Medulla oblongata (tissue), 1 donor: ENCODE results near the gene CYP3A7.
A peak's percentile ranks its signal among the peaks of the same experiment; 100 is the strongest.
"Not testable (repeated sequence)": the region's sequence is repeated elsewhere in the genome, so short reads cannot be mapped to it uniquely, and the experiment has no call there.

Experiments used
- DNase-seq: peaks from one replicate; pipeline ENCODE4 v3.0.0-alpha.2; 2015; ENCODE audit errors: extremely low spot score

CYP3A7 gene

DNA sequence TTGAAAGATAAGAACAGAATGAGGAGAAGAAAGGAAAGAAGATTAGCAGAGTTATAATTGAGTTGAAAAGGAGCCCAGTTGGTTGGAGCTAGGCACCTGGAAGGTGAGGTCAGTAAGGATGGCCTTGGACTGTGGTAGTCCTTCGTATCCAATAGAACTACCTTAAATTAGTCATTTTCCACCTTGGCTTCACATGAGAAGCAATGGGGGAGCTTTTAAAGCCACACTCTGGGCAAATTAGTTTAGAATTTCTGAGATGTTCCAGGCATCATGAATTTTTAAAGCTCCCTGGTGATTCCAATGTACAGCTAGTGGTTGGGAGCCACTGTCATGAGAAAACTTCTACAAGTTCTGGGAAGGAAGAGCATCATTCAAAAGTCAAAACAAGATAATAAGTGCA lies 27.9 kb downstream of the CYP3A7 start:
- no peak for DNase-seq

DNA sequence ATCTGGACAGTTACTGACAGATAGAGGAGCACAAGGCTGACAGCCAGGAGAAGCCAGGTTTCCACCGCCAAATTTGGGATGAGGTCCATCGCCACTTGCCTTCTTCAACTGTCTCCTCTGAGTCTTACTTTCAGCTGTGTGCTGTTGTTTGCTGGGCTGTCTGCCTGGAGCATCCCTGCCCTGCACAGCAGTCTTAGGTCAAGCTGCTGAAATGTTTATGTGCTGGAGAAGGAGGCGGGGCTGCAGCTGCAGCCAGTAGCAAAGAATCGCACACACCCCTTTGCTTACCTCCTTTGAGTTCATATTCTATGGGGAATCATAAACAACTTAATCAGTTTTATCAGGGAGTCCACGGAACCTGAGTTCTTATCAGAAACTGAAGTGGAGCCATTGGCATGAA lies 35.0 kb downstream of the CYP3A7 start:
- no peak for DNase-seq

DNA sequence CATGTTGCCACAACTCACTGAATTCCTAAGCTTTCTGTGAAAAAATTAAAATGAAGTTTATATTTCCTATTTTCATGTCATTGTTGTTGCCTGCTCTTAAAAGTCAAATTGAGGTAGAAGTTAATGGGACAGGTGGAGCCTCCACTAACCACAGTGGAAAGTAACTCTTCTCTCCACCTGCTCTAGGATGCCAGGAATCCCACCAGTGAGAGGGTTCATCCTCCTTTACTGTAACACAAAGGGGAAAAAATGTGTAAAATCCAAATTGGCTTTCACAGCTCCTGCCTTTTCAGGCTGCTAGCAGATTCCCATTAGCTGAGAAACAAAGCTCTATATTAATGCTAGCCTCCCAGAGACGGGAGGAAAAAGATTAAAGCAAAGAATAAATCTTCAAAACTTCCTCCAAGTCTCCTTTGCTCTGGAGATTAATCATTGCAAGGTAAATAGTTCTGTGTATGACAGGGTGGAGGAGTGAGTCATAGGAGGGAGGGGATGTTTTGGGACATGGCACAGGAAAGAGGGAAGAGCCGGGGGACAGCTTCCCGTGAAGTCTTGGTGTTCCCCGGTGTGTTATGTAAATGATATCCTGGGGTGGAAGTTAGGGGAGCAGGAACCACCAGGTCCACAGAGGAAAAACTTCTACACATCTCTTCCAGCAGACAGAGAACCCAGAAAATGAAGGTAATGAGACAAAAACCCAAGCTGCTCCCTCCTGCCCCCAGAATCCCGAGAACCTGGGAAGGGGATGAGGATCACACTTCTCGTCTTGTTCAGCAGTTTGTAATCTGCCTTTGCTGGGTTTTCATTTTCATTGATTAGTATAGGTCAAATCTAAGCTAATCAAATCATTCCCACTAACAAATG lies 35.9 kb downstream of the CYP3A7 start:
- not testable (repeated sequence) for DNase-seq

DNA sequence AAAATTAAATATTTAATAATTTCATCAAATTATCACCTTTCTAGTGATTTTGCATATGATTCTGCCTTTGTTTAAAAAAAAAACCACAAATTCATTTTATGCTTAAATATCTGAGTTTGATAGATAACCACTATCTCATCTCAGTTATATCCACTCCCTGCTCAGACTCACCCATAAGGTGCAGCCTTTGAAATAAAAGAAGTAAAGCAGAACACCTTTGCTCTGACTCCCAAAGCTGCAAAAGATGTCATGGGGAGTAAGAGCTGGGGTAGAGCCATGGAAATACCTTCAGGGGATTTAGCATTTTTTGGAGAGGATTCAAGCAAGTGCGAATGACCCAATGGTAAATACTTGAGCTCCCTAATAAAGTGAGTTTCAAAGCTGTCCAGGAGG lies 40.1 kb downstream of the CYP3A7 start:
- DNase-seq, result no peak

DNA sequence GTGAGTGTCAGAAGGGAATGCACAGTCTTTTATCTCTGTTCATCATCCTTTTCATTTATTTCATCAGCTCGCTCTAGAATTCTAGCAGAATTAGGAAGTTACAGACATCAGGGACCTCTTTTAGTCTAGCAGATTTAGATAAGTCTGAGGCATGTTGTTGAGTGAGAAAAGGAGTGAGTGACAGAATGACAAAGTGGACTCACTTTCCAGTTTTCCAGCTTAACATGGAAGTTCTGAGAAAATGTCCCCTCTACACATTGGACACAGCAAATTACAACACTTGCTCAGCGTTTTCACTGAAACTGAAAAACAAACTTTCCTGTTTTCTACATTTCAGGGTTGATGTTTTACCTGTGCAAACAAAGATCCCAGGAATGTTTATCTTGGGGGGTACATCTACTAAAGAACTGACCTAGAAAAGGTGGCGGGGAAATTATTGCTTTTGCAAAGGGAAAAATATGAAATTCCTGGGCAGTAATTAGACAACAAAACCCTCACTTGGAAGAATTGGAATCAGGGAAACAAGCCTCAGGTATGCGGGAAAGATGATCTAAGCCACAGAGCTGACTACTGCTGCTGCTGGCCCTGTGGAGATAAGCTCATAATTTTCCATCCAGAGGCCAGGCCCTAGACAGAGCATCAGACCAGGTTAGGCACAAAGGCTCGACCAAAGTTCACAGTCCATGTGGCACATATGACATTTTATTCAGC lies 40.6 kb downstream of the CYP3A7 start:
- DNase-seq, result no peak

DNA sequence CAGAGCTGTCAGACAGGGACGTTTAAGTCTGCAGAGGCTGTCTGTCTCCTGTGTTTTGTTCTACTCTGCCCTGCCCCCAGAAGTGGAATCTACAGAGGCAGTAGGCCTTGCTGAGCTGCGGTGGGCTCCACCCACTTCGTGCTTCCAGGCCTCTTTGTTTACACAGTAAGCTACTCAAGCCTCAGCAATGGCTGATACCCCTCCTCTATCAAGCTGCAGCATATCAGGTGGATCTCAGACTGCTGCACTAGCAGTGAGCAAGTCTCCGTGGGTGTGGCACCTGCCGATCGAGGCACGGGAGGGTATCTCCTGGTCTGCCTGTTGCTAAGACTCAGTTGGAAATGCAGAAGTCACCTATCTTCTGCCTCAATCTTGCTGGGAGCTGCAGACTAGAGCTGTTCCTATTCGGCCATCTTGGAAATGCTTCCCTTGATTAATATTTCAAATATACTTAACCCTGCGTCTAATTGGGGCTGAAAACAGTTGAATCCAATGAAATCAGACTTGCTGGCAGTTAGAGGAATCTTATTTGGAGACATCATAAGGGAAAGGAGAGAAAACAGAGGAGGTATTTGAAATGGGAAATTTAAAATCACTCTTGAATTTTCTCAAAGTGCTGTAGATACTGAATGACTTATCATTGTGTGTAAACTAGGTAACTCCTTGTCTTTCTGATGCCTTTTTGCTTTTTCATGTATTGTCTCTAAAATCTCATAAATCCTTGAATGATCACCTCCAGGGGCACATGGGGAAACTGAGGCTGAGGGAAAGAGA lies 41.4 kb downstream of the CYP3A7 start:
- DNase-seq, result no peak

DNA sequence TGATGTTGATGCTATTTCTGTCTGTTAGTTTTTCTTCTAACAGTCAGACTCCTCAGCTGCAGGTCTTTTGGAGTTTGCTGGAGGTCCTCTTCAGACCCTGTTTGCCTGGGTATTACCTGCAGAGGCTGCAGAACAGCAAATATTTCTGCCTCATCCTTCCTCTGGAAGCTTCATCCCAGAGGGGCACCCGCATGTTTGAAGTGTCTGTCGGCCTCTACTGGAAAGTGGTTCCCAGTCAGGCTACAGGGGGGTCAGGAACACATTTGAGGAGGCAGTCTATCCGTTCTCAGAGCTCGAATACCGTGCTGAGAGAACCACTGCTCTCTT lies 41.9 kb downstream of the CYP3A7 start:
- no peak for DNase-seq

DNA sequence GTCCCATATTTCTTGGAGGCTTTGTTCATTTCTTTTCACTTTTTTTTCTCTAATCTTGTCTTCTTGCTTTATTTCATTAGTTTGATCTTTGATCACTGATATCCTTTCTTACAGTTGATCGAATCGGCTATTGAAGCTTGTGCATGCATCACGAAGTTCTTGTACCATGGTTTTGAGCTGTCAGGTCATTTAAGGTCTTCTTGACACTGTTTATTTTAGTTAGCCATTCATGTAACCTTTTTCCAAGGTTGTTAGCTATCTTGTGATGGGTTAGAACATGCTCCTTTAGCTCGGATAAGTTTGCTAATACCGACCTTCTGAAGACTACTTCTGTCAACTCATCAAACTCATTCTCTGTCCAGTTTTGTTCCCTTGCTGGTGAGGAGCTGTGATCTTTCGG lies 42.4 kb downstream of the CYP3A7 start:
- not testable (repeated sequence) for DNase-seq

DNA sequence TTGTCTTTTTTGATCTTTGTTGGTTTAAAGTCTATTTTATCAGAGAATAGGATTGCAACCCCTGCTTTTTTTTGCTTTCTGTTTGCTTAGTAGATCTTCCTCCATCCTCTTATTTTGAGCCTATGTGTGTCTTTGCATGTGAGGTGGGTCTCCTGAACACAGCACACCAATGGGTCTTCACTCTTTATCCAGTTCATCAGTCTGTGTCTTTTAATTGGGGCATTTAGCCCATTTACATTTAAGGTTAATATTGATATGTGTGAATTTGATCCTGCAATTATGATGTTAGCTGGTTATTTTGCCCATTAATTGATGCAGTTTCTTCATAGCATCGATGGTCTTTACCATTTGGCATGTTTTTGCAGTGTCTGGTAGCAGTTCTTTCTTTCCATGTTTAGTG lies 43.3 kb downstream of the CYP3A7 start:
- not testable (repeated sequence) for DNase-seq

DNA sequence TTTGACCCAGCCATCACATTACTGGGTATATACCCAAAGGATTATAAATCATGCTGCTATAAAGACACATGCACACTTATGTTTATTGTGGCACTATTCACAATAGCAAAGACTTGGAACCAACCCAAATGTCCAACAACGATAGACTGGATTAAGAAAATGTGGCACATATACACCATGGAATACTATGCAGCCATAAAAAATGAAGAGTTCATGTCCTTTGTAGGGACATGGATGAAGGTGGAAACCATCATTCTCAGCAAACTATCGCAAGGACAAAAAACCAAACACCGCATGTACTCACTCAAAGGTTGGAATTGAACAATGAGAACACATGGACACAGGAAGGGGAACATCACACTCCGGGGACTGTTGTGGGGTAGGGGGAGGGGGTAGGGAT lies 44.1 kb downstream of the CYP3A7 start:
- not testable (repeated sequence) for DNase-seq

DNA sequence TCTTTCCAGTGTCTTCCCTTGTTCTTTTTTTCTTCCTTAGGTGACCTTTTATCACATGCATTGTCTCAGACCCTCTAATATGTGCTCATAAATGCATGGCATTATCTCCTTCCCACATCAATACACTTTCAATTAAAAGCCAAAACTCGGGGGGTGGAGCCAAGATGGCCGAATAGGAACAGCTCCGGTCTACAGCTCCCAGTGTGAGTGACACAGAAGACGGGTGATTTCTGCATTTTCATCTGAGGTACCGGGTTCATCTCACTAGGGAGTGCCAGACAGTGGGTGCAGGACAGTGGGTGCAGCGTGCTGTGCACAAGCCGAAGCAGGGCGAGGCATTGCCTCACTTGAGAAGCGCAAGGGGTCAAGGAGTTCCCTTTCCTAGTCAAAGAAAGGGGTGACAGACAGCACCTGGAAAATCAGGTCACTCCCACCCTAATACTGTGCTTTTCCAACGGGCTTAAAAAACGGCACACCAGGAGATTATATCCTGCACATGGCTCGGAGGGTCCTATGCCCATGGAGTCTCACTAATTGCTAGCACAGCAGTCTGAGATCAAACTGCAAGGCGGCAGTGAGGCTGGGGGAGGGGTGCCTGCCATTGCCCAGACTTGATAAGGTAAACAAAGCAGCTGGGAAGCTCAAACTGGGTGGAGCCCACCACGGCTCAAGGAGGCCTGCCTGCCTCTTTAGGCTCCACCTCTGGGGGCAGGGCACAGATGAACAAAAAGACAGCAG lies 49.0 kb downstream of the CYP3A7 start:
- not testable (repeated sequence) for DNase-seq

DNA sequence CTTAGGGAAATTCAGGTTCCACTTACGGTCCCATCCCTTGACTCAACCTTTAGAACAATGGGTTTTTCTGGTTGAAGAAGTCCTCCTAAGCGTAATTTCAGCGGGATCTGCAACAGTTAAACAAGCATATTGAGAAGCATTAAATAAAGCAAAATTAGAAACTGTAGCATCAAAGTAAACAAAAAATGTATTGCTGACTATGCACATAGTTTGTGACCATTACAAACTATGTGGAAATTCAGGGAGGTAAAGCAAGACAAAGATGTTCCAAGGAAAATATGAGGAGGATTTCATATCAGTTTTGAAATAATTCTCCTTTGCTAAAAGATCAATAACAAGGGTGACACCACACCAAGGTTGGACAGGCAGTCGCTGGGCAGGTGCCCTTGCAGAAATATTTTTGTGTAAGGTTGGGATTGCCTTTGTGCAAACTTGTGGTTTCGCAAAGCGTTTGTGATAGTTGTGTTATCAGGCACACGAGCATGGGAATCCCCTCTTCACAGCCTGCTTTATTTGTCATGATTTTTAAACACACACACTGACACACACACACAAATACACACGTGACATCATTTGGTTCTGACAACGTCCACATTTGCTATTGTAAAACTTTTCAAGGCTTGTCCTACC lies 49.8 kb downstream of the CYP3A7 start:
- no peak for DNase-seq

DNA sequence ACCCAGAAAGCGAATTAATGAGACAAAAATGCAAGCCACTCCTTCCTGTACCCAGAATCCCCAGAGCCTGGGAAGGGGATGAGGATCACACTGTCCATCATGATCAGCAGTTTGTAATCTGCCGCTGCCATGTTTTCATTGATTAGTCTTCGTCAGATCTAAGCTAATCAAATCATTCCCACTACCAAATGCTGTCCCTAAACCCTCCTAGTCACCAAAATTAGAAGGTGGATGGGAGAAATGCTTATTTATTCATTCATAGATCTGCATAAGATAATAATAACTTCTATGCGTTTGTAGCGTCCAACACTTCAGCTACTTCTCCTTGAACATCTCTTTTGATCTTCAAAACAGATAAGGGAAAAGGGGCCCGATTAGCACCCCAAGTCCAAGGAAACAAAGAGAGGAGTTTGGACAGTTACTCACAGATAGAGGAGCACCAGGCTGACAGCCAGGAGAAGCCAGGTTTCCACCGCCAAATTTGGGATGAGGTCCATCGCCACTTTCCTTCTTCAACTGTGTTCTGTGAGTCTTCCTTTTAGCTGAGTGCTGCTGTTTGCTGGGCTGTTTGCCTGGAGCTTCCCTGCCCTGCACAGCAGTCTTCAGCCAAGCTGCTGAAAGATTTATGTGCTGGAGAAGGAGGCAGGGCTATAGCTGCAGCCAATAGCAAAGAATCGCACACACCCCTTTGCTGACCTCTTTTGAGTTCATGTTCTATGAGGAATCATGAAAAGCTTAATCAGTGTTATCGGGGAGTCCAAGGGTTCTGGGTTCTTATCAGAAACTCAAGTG lies 55.4 kb downstream of the CYP3A7 start, which contains the start of gene CYP3A5:
TSS of gene CYP3A5 (minus strand) at position 597 of the 792 bp plus-strand sequence. CDS start at position 497, 100 bp downstream.
- DNase-seq, result peak; percentile 31

DNA sequence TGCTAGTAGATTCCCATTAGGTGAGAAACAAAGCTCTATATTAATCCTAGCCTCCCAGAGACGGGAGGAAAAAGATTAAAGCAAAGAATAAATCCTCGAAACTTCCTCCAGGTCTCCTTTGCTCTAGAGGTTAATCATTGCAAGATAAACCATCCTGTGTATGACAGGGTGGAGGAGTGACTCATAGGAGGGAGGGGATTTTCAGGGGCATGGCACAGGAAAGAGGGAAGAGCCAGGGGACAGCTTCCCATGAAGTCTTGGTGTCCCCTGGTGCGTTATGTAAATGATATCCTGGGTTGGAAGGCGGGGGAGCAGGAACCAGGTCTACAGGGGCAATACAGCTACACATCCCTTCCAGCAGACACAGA lies 56.0 kb downstream of the CYP3A7 start:
- no peak for DNase-seq

DNA sequence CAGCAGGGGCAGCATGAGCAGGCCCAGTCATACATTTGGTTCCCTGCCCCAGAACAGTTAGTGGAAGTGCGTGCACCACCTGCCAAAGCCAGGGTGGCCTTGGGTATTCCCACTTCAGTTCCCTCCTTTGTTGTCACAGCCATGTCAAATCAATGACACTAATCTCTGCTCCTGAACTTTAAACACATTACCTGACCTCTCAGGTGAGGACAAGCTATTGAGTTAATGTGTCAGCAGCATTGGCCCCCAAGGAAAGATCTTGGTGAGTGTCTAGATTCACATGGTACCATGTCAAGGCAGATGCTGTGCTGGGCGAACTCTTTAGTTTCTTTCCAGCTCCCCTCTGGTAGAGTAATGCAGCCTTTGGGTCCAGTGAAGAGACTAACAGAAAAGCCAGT lies 57.3 kb downstream of the CYP3A7 start:
- DNase-seq, result no peak

DNA sequence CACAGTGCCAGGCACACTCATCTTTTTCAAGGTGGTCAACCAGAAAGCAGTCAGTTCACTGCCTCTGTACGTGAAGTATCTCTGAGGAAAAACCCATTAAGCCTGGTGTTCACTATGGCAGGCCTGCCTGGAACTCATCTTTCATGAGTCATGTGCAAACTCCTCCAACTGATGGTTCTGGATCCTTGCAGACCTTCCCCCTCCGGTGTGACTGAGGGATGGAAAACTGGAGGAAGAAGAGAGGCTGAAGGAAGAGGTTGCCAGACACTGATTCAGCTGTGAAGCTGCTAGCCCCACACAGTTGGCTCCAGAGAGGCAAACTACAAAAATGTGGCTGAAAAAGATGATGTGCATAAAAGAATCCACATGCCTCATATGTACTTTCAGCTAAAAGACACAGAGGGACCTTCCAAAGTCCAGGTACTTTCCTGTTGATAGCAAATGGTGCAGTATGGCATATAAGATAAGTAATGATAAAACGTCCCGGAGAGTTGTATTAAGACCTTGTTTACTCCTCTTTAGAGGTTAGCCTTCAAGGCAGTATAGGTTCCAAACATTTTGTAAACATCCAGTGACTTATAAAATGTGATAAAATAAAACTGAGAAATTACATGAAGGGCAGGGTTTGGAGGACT lies 57.9 kb downstream of the CYP3A7 start:
- no peak for DNase-seq

DNA sequence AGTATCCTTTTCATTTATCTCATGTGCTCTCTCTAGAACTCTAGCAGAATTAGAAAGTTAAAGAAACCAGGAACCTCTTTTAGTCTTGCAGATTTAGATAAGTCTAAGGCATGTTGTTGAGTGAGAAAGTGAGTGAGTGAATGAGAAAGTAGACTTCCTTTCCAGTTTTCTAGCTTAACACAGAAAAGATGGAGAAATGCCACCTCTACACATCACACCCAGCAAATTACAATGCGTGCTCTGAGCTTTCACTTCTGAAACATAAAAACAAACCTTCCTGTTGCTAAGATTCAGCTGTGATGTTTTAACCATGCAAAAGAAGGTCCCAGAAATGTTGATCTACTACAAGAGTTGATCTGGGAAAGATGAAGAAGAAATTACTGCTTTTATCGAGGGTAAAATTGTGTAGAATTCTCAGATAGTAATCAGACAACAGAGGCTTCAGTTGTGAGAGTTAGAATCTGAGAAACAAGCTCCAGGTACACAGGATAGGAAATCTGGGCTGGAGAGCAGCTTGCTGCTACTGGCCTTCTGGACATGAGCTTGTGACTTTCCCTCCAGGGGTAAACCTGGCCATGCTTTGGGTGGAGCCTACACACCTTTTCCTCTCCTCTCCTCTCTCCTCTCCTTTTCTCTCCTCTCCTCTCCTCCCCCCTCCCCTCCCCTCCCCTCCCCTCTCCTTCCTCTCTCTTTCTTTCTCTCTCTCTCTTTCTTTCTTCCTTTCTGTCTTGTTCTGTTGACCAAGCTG lies 59.8 kb downstream of the CYP3A7 start:
- no peak for DNase-seq

DNA sequence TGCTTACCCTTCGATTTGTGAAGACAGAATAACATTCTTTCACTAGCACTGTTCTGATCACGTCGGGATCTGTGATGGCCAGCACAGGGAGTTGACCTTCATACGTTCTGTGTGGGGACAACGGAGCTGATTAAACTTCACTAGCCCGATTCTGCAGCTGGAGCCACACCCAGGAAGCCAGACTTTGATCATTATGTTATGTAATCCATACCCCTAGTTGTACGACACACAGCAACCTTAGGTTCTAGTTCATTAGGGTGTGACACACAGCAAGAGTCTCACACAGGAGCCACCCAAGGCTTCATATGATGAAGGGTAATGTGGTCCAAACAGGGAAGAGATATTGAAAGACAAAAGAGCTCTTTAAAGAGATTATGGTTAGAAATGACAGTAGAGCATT lies 62.4 kb downstream of the CYP3A7 start:
- DNase-seq, result no peak

DNA sequence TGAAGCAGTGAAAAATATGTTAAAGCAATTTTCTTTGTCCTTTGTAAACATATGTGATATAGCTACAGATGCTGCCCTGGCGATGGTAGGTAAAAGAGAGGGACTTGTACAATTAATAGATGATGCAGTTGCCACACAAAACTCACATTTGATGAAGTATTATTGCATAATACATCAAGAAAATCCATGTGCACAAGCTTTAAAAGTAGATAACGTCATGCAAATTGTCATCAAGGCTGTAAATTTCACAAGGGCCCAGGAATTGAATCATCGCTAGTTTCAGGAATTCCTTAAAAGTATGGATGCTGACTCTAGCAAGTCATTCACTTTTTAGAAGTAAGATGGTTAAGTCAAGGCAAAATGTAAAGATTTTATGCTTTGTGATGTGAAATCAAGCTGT lies 65.2 kb downstream of the CYP3A7 start:
- DNase-seq, result no peak
